Measurements from ENCODE around the gene PLIN4. TPM values are rescaled to one million over a fixed set of nuclear protein-coding genes. Genes with fewer than 3 reads are reported as not detected.

Gene PLIN4
- total and polyA plus RNA-seq, 8 donors: 3.5 to 64.7 (median 11.3) TPM

DNA sequence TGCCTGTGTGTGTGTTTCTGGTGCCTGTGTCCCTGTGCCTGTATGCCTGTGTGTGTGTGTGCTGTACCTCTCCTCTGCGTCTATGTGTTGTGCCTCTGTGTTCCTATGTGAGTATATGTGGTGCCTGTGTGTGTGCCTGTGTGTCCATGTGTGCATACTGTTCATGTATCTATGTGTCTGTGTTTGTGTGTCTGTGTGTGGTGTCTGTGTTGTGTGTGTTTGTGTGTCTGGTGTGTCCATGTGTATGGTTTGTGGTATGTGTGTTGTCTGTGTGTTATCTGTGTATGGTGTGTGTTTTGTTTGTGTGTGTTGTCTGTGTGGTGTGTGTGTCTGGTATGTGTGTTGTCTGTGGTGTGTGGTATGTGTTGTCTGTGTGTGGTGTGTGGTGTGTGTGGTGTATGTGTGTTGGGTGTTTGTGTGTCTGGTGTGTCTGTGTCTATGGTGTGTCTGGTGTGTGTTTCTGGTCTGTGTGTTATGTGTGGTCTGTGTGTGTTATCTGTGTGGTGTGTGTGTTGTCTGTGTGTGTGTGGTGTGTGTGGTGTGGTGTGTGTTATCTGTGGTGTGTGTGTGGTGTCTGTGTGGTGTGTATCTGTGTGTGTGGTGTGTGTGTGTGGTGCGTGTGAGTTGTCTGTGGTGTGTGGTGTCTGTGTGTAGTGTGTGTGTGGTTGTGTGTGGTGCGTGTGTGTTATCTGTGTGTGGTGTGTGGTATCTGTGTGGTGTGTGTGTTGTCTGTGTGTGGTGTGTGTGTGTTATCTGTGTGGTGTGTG lies 25.8 kb downstream of the PLIN4 start:
- intact Hi-C loops (cut with DNase I; ENCODE audit: low total_unique reads): no loop called here
- WGBS, 5 donors: 96 to 100% (median 99%) methylated on average over 3 of the region's 3 CpGs
- H3K4me1 ChIP-seq: no peaks in the 10 kb centered on the region
- no peaks in the 10 kb centered on the region for H3K9me3 ChIP-seq
- H3K27ac ChIP-seq: no peak overlapping the region
- no peak for DNase-seq
- no peaks in the 10 kb centered on the region for H3K27me3 ChIP-seq
- H3K4me3 ChIP-seq: no peak overlapping the region
- H3K36me3 ChIP-seq: peaks cover 62 to 95% (median 93%) of the 10 kb centered on the region in 4 donors
- TF ChIP-seq EP300 (IDR thresholded peaks at IDR 0.05): no peak
- TF ChIP-seq POLR2AphosphoS5 (IDR thresholded peaks at IDR 0.05): no peak
- TF ChIP-seq, protein P1, sequence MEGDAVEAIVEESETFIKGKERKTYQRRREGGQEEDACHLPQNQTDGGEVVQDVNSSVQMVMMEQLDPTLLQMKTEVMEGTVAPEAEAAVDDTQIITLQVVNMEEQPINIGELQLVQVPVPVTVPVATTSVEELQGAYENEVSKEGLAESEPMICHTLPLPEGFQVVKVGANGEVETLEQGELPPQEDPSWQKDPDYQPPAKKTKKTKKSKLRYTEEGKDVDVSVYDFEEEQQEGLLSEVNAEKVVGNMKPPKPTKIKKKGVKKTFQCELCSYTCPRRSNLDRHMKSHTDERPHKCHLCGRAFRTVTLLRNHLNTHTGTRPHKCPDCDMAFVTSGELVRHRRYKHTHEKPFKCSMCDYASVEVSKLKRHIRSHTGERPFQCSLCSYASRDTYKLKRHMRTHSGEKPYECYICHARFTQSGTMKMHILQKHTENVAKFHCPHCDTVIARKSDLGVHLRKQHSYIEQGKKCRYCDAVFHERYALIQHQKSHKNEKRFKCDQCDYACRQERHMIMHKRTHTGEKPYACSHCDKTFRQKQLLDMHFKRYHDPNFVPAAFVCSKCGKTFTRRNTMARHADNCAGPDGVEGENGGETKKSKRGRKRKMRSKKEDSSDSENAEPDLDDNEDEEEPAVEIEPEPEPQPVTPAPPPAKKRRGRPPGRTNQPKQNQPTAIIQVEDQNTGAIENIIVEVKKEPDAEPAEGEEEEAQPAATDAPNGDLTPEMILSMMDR (IDR thresholded peaks at IDR 0.05): no peak
- no peak for TF ChIP-seq POLR2A (IDR thresholded peaks at IDR 0.05)

DNA sequence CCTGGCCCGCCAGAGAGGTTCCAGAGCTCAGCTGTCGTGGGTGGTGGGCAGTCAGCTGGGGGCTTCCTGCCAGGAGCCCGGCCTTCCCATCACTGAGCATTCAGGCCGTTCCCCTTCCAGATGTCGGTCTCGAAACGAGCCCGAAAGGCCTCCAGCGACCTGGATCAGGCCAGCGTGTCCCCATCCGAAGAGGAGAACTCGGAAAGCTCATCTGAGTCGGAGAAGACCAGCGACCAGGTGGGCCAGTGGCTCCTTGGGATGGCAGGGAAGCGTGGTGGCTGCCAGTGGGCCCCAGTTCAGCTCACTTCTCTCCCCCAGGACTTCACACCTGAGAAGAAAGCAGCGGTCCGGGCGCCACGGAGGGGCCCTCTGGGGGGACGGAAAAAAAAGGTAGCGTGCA lies 26.8 kb downstream of the PLIN4 start:
- TF ChIP-seq, protein P1 (IDR thresholded peaks at IDR 0.05): no peak
- no peak for TF ChIP-seq POLR2AphosphoS5 (IDR thresholded peaks at IDR 0.05)
- no peak for TF ChIP-seq EP300 (IDR thresholded peaks at IDR 0.05)
- no peak for TF ChIP-seq POLR2A (IDR thresholded peaks at IDR 0.05)
- H3K36me3 ChIP-seq: peaks cover 58 to 94% (median 93%) of the 10 kb centered on the region in 4 donors
- DNase-seq: no peak
- WGBS, 5 donors: 94 to 98% (median 97%) methylated on average over 21 of the region's 21 CpGs
- H3K9me3 ChIP-seq: no peaks in the 10 kb centered on the region
- H3K27me3 ChIP-seq: no peaks in the 10 kb centered on the region
- no peak overlapping the region for H3K4me3 ChIP-seq
- no peaks in the 10 kb centered on the region for H3K4me1 ChIP-seq
- intact Hi-C loops (cut with DNase I; ENCODE audit: low total_unique reads): no loop called here
- no peak overlapping the region for H3K27ac ChIP-seq

DNA sequence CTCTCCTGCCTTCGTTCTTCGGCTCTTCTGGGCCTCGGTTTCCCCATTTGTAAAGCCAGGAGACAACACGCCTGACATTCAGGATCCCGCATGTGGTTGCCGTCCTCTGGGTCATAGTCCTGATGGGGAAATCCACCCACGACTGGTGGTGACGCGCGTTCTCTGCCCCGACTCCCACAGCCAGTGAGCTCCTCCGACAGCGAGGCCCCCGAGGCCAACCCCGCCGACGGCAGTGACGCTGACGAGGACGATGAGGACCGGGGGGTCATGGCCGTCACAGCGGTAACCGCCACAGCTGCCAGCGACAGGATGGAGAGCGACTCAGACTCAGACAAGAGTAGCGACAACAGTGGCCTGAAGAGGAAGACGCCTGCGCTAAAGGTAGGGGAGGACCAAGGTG lies 29.8 kb downstream of the PLIN4 start:
- WGBS, 5 donors: 93 to 97% (median 96%) methylated on average over 29 of the region's 29 CpGs
- peaks cover 36 to 86% (median 78%) of the 10 kb centered on the region in 4 donors for H3K36me3 ChIP-seq
- no peaks in the 10 kb centered on the region for H3K9me3 ChIP-seq
- TF ChIP-seq POLR2AphosphoS5 (IDR thresholded peaks at IDR 0.05) (no peak), EP300 (IDR thresholded peaks at IDR 0.05) (no peak), POLR2A (IDR thresholded peaks at IDR 0.05) (no peak)
- TF ChIP-seq, protein P1 (IDR thresholded peaks at IDR 0.05): no peak
- no peak overlapping the region for H3K4me3 ChIP-seq
- no peak for DNase-seq
- H3K27me3 ChIP-seq: no peaks in the 10 kb centered on the region
- no peaks in the 10 kb centered on the region for H3K4me1 ChIP-seq
- H3K27ac ChIP-seq: no peak overlapping the region
- intact Hi-C loops (cut with DNase I; ENCODE audit: low total_unique reads): no loop called here

DNA sequence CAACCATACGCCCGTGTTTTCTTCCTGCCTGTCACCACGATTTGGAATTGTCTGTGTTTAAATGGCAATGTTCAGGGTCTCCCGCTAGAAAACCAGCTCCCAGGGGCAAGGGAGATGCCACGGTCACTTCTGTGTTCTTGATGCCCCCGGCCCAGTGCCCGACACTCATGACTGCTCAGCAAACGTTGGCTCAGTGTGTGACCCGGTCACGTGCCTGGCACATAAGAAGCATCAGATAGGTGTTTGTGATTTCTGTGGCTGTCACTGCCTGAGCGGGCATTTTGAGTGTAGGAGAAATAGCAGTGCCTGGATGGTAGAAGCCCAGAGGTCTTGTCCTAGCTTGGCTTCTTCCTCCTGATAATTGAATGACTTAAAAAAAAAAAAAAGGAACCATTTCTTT lies 30.7 kb downstream of the PLIN4 start:
- no peak for DNase-seq
- Histone ChIP-seq H3K9me3 (no peaks in the 10 kb centered on the region), H3K4me1 (no peaks in the 10 kb centered on the region), H3K4me3 (no peak overlapping the region), H3K27ac (no peak overlapping the region), H3K36me3 (peaks cover 33 to 90% (median 81%) of the 10 kb centered on the region in 4 donors), H3K27me3 (no peaks in the 10 kb centered on the region)
- WGBS, 5 donors: 74 to 88% (median 79%) methylated on average over 11 of the region's 11 CpGs
- intact Hi-C loops (cut with DNase I; ENCODE audit: low total_unique reads): no loop called here
- TF ChIP-seq, protein P1 (IDR thresholded peaks at IDR 0.05): no peak
- TF ChIP-seq POLR2AphosphoS5 (IDR thresholded peaks at IDR 0.05): no peak
- TF ChIP-seq POLR2A (IDR thresholded peaks at IDR 0.05): no peak
- no peak for TF ChIP-seq EP300 (IDR thresholded peaks at IDR 0.05)

All from stomach (tissue), 9 donors.